T follicular helper cell (primary cell): Measurements from ENCODE around the gene PDE2A.
"Not testable (repeated sequence)": the region's sequence is repeated elsewhere in the genome, so short reads cannot be mapped to it uniquely, and the experiment has no call there.

Experiments
- DNase-seq: peaks from one replicate; pipeline ENCODE4 v3.0.0-alpha.2; 2020; ENCODE audit warnings: low read depth

Gene PDE2A

DNA sequence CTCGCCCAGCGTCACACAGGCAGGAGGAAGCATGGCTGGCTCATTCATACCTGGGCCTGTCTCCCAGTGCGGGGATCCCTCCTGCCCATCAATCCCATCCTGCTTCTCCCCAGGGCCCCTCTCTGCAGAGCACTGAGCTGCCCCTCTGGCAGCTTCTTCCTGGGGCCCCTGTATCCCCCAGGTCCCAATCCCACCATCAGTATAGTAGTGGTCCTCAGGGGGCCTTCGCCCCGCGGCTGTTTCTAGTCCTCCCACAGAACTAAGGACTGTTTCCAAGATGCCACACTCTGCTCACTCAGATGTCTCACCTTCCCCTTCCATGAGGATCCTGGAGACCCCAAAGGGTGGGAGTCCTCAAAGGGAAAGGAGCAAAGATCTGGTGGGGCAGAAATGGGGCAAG is 97.6 kb downstream of the PDE2A start:
- DNase-seq = no peak

DNA sequence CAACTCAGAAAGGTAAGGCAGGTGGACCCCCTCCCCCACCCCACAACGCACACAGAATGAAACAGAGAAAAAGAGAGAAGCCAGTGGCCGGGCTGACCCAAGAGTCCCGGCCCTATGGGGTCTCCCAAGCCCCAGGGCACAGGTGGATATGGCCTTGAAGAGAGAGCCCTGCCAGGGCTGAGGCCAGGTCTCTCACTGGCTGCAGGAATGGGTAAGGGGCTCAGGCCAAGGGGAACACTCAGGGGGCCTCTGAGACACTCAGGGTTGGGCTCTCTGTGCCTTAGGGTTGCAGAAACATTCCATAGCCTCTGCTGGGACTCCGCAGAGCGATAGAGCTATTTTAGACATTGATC is 98.0 kb downstream of the PDE2A start:
- DNase-seq = no peak

DNA sequence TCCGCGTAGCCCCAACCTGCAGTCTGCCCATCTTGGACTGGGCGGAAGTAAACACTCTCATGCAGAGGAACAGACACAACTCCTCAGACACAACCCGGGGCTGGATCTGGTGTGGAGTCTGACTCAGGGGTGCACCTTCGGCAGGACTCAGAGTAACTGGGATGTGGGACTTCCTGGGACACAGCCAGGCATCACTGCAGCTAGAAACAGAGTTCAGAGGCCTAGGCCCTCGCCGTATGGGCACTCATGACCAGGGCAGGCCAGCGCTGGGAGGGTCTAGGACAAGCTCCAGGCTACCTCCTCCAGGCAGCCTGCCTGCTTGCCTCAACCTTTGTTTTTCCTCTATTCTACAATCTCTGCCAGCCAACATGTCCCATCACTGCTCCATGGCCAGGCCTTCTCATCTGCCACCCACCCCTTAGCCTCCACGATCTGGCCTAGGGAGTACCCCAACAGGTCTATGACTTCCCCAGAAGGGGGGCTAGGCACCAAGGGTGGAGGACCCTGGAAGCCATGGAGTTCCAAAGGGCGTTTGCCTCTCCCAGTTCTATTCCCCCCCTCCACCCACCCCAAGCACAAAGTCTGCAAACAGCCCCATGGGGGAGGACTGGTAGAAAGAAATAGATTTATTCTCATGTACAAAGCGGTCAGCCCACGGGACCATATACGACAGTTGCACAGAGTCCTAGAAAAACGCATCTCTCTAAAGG is 98.5 kb downstream of the PDE2A start:
- DNase-seq = no peak

DNA sequence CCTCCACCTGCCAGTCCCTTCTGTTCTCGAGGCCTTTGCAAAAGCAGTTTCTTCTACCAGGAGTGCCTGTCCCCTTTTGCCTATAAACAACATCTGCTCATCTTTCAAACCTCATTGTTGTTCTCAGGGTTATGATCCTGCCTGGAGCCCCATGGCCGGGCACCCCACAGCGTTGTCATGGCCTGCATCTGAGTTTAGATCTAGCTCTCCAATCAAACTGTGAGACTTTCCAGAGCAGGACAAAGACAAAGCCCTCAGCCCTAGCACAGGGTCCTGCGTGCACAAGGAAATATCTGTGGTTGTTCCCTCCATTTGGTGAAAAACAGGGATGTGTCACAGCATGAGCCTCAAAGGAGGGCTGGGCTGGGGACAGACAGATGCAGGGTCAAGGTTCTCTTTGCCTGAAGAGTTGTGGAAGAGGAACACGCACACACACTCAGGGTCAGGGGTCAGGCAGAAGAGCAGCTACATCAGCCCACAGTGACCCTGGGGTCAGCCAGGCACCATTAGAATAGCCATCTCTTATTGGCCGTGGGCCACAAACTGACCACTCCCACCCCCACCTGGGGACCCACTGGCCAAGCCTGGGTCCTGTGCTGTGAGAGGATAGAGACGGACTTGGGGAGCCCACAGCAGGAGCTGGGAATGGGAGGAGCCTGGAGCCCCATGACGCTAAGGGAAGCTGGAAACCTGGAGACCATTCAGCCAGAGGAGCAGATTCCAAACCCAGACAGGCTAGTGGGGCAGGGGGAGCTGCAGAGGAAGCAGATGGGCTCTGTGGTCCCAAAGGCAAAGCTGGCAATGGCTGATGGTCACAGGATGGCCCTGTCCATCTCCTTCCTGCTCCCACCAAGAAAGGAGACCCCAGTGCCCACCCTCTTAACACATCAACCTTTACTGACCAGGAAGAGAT is 99.4 kb downstream of the PDE2A start:
- DNase-seq = no peak

DNA sequence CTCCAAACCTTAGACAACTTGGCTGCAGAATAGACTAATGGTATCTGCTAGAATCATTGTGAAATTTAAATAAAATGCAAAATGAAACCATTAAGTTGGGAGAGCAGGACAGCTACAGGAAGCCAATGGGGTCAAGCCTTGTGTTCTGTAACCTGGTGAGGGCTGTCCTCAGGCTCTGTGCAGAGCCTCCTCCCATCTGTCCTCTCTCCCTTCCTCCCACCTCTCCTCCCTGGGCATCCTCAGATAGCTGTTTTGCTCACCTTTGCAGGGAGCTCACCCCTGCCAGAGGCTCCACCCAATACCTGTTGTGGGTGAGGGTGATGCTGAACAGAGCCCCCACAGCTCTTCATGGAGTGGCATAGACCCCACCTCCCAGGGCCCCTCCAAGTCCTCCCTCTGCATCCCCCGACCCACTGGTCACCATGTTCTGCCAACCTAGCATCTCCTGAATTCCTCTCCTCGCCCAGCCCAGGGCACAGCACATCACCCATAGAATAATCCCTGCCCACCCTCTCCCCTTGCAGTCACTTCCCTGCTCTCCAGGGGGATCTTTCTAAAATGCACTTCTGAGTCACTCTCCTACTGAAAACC is 100.3 kb downstream of the PDE2A start:
- DNase-seq = no peak

DNA sequence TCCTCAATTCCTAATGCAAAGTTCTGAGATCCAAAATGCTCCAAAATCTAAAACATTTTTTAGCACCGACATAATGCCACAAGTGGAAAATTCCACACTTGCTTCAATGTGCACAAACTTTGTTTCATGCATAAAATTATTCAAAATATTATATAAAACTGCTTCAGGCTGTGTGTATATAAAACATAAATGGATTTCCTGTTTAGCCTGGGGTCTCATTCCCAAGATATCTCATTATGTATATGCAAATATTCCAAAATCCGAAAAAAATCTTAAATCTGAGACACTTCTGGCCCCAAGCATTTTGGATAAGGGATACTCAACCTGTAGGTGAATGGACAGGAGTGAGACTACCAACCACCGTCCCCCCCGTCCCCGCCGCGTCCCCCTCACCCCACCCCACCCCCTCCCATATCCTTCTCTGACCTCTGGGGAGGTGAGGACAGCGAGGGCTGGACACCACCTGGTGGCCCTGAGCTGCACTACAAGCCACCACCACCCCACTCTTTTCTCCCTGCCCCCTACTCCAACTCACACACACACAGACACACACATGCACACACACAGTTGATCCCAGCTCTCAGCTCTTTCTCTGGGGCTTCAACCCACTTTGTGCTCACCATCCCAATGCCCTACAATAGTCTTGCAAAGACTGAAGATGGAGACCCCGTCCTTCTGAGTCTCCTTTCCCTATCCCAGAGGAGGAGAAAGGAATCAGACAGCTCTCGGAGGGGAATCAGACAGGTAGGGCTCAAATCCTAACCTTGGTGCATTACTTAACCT is 101.0 kb downstream of the PDE2A start:
- DNase-seq = no peak

DNA sequence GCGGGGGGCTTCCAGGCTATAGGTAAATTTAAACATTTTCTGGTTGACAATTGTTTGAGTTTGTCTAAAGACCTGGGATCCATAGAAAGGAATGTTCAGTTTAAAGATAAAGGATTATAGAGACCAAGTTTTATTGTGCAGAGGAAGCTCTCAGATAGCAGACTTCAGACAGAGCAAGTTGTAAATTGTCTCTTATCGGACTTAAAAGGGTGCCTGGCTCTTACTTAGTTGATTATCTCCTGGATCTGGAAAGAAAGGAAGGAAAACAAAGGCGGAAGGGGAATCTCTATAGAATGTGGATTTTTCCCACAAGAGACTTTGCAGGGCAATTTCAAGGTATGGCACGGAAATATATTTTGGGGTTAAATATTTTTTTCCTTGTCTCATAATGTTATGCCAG is 101.7 kb downstream of the PDE2A start:
- DNase-seq = not testable (repeated sequence)

DNA sequence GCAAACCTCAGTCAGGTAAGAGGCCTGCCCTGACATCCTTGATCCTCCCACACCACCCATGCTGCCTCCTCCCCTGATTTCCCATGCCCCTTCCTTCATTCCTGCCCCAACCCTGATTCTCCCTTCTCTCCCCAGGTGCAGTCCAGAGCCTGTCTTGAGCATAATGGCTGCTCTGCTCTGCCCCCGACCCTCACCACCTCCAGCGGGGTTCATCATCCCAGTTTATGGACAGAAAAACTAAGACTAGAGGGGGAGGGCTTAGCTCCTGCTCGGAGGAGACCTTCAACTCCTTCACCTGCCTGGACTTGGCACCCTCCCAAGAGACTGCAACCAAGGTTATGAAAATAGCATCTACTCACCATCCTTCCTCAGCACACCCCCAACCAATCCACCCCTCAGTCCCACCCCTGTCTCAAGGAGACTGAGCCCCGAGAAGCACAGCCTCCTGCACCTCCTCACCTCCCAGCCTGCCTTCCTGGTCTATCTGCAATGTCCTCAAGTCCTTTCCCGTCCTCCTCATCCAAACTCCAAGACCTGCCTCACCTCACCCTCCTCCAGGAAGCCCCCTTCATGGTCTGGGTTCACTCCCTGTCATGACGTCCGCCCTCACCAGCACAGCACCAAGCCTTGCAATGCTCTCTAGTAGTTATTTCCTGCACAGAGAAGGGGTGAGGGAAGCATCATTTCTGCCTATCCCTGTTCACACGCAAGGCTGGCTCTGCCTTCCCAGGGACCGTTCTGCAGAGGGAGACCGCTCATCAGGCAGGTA is 103.1 kb downstream of the PDE2A start:
- DNase-seq = no peak

DNA sequence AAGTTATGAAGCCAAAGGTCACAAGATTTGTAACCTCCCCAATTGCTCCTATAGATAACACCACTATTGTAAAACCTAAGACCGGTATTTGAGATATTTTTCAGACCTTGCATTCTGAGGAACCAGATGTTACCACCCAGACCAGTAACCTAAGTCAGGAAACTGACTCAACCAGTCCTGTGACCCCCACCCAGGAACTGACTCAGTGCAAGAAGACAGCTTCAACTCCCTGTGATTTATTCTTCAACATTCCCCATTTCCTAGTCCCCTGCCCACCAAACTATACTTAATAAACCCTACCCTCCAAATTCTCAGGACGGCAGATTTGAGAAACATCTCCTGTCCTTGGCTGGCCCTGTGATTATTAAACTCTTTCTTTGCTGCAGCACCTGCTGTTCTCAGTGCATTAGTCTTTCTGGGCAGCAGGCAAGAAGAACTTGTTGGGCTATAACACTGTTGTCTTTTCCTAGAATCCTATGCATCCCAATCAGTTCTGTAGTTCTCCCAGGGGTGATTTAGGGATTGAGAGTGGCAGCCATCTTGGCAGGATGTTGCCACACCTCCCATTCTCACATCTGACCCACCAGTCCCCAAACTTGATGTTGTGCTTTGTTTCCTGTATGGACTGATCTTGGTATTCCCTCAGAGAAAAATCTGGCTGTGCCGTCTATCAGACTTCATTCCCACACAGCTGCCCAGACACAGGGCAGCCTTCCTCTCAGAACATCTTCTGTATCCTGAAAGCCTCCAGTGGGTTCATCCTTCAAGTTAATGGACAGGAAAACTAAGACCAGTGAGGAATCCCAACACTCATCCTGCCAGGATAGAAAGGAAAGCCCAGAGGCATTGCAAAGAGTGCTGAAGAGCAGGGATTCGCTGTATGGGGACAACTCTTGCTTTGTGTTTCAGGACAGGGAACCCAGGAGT is 104.0 kb downstream of the PDE2A start:
- DNase-seq = no peak

DNA sequence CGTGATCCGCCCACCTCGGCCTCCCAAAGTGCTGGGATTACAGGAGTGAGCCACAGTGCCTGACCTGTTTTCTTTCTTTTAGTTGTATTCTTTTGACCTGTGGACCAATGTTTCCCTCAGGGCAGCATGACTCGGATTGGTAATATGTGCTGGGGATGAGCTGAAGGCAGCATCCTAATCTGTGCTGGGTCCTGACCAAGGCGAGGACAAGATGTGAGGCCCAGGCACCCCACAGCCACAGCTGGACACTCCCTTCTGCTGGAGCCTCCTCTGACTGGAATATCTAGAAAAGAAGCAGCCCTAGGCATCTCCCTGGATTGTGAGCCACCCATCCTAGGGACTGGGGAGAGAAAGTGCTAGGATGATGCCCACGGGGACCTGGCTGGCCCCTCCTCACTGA is 105.4 kb downstream of the PDE2A start:
- no peak for DNase-seq

DNA sequence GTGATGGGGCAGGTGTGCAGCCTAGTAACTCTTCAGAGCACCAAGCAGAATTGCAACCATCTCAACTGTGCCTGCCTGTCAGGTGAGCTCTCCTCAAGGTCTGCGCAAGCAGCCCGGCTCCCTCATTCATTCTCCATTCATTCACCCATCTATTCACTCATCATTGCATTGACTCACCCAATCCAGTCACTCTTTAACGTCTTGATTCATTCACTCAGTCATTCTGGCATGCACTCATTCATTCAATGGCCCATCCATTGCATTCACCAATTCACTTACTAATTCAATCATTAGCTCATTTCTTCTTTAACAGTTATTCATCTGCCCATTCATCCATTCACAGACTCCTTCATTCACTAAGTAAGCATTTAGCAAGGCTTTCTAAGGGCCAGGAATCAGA is 111.8 kb downstream of the PDE2A start:
- DNase-seq = no peak

DNA sequence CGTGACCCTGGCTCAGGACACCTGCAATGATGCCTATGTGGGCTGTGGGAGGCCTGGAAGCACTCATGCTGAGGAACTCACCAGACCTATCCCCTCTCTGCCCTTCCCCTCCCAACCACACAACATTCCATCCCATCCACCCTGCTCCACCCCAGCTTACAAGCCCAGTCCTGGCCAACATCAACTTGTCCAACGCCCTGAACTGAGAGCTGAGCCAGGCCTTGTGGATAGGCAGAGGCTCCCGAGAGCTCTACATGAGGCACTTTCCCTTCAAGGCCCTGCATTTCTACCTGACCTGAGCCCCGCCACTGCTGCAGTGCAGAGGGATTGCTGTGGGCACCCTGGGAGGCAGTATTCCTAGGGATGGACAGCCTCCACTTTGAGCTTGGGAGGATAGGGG is 112.4 kb downstream of the PDE2A start:
- no peak for DNase-seq

DNA sequence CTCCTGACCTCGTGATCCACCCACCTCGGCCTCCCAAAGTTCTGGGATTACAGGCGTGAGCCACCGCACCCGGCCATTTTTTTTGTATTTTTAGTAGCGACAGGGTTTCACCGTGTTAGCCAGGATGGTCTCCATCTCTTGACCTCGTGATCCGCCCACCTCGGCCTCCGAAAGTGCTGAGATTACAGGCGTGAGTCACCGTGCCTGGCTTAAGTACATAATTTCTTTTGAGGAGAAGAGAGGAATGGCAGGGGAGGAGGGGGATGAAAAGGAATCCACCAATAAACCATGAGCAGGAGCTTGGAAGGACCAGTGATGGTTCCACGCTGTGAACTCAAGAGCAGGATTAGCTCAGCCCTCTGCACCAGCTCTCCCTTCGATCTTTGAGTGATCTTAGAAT is 113.4 kb downstream of the PDE2A start:
- not testable (repeated sequence) for DNase-seq

DNA sequence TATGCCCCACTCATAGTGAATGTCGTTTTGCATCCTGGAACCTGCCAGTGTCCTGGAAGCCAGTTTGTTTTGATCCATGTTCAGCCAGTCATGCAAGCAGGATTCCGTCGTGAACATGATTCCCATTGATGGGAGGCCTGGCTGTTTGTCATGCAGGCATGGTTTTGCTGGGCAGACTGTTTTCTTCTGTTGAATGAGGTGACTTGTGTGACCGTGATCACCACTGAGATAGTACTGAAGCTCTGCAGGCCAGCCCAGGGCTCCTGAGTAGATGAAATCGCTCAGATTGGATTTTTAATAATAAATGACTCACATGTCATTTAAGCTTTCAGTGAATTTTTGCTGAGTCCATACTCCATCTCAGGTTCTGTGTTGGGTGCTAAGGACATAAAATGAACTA is 117.8 kb downstream of the PDE2A start:
- no peak for DNase-seq

DNA sequence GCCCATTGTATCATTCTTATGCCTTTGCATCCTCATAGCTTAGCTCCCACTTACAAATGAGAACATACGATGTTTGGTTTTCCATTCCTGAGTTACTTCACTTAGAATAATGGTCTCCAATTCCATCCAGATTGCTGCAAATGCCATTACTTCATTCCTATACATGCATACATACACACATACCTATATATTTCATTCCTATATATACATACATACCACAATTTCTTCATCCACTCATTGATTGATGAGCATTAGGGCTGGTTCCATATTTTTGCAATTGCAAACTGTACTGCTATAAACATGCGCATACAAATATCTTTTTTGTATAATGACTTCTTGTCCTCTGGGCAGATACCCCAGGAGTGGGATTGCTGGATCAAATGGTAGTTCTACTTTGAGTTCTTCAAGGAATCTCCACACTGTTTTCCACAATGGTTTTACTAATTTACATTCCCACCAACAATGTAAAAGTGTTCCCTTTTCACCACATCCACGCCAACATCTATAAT is 119.2 kb downstream of the PDE2A start:
- not testable (repeated sequence) for DNase-seq

DNA sequence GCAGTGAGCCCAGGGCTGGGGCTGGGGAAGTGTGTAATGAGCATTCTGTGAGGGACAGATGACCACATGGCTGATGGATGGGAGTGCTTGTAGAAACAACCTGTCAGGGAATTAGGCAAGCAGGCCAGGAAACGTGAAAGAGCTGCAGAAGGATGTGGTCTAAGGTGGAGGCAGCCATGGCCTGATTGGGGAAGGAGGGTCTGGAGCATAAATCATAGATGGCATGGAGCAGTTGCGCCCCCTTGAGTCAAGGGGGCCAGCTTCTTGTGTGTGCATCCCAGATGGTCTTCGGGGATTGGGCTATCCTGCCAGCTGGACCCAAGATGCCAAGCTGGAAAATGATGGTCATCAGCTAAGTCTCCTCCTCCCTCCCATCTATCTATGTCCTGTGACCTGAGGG is 120.5 kb downstream of the PDE2A start:
- DNase-seq = no peak

DNA sequence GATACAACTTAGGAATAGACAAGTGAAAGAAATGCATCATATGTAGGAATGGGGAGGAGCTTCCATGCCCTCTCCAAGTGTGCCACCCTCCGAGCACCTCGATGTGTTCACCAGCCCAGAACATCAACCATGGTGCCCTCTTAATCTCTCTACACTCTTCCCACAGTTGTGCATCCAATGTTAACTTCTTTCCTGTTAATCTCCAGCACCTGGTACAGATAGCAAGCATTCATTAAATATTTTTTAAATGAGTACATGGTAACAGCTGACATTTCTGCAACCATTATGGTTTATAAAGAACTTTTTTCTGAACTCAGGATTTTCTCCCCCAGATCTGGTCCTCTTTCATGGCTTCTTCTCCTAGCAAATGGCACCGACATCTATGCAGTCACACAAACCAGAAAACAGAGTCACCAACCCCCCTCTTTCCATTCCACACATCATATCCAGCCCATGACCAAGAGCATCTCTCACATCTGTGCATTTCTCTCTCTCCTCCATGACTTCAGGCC is 121.8 kb downstream of the PDE2A start:
- DNase-seq = no peak

DNA sequence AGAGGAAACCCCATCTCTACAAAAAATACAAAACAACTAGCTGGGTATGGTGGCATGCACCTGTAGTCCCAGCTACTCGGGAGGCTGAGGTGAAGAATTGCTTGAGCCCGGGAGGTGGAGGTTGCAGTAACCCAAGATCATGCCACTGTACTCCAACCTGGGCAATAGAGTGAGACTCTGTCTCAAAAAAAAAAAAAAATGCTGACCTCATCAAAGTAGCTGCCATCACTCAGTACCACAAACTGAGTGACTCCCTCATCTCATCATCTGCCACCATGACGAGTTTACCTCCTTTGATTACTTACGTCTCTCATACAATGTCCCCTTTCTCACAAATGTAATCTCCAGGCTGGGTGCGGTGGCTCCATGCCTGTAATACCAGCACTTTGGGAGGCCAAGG is 122.7 kb downstream of the PDE2A start:
- DNase-seq = no peak

DNA sequence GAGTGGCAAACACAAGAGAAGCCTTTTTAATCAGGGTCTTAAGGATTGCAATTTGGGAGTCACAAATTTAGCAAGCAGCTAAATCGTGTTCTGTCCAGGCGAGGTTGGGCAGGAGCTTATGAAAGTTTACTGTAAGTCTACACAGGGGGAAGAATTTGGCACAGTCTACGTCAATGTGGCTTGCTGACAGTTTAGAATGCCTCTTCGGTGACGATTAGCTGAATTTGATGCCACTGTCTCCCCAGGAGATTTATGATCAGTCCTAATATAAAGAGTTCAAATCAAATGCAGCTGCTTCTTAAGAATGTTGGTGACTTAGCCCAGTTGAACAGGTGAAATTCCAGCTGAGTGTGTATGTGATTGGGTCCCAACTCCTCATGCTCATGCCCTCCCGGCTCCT is 125.8 kb downstream of the PDE2A start:
- no peak for DNase-seq

DNA sequence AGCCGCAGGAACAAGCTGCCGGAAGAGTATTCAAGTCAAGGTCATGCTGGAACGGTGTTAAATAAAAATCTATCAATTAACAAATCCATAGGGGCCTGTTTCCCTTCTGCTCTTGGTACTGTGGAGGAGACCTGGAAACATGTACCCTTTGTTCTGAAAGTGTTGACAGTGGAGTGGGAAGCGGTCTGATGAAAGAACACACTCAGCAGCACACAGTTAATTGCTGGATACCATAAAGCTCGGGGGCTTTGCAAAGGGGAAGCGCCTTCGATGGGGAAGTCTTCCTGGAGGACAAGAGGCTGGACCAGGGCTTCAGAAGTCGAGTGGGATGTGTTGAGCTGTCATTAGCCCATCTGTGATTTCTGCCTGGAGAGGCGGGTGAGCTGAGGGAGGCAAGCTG is 127.4 kb downstream of the PDE2A start:
- no peak for DNase-seq
